H1 (cell line): ENCODE data around the gene H6PD. TPM values are rescaled to one million over a fixed set of nuclear protein-coding genes. Genes with fewer than 3 reads are reported as not detected.
A peak's percentile ranks its signal among the peaks of the same experiment; 100 is the strongest.

Experiments
- CTCF ChIA-PET: fragments of 300-600 bp; sonication (Branson Sonifier 250); formaldehyde crosslinking; loops from one replicate; lab custom pipeline; 2021; ENCODE audit not compliant: partially characterized antibody; lab: Charles Lee
- POLR2A ChIA-PET: fragments of 300-600 bp; sonication (Branson Sonifier 250); formaldehyde crosslinking; loops from one replicate; lab custom pipeline; 2021; ENCODE audit warnings: inconsistent platforms; ENCODE audit not compliant: partially characterized antibody; lab: Charles Lee
- DNase-seq, 2 experiments: peaks; one replicate each; pipeline versions ENCODE4 v3.0.0 to v3.0.0-alpha.2; 2010 to 2022; ENCODE audit warnings: low spot score in 2 of 2, low read depth in 1 of 2, mixed read lengths in 1 of 2
- FAIRE-seq: peaks from 2 replicates; lab custom pipeline; 2011; peaks lifted over from hg19 to GRCh38; lab: Jason Lieb, UNC
- H2AFZ ChIP-seq: 2 replicates; pipeline ENCODE4 v1.8.1; 2012; ENCODE audit warnings: low read length, inconsistent platforms
- H2AK5ac ChIP-seq: 2 replicates; pipeline ENCODE4 v1.6.1; 2013; ENCODE audit warnings: low read depth, low read length
- H2BK120ac ChIP-seq: replicated peaks from 2 replicates; pipeline ENCODE3; 2013; ENCODE audit warnings: low read depth, low read length, inconsistent platforms
- H2BK12ac ChIP-seq: 2 replicates; pipeline ENCODE4 v1.6.1; 2013; ENCODE audit warnings: low read depth, low read length
- H2BK15ac ChIP-seq: 2 replicates; pipeline ENCODE4 v1.6.1; 2013; ENCODE audit warnings: low read length
- H2BK20ac ChIP-seq: 2 replicates; pipeline ENCODE4 v1.6.1; 2013; ENCODE audit warnings: low read length
- H2BK5ac ChIP-seq: 2 replicates; pipeline ENCODE4 v1.6.1; 2013; ENCODE audit warnings: low read depth, low read length
- H3K14ac ChIP-seq: 2 replicates; pipeline ENCODE4 v1.6.1; 2013; ENCODE audit warnings: inconsistent platforms; ENCODE audit not compliant: insufficient read length
- H3K18ac ChIP-seq: 2 replicates; pipeline ENCODE4 v1.6.1; 2013; ENCODE audit warnings: low read length; ENCODE audit errors: extremely low read depth
- H3K23ac ChIP-seq: 2 replicates; pipeline ENCODE4 v1.6.1; 2013; ENCODE audit warnings: inconsistent platforms; ENCODE audit not compliant: insufficient read length
- H3K23me2 ChIP-seq: 2 replicates; pipeline ENCODE4 v1.6.1; 2013; ENCODE audit warnings: low read depth, low read length
- H3K27ac ChIP-seq: 2 replicates; pipeline ENCODE4 v1.6.1; 2011; ENCODE audit warnings: low read depth, low read length, inconsistent platforms
- H3K27me3 ChIP-seq, 4 experiments: replicated peaks in 1 of 4; 1 replicate in 1 of 4; 2 replicates in 3 of 4; pipeline versions ENCODE4 v1.6.1 to v1.8.1; 2011 to 2013; ENCODE audit warnings: low read length in 3 of 4, mild to moderate bottlenecking in 3 of 4, inconsistent platforms in 2 of 4, mixed read lengths in 2 of 4, moderate library complexity in 1 of 4; ENCODE audit not compliant: control insufficient read depth in 3 of 4, insufficient read depth in 3 of 4; ENCODE audit errors: extremely low read depth in 1 of 4
- H3K36me3 ChIP-seq, 4 experiments: 2 replicates each; pipeline versions ENCODE4 v1.6.1 to v1.8.1; 2011 to 2013; ENCODE audit warnings: mild to moderate bottlenecking in 4 of 4, low read length in 3 of 4, moderate library complexity in 2 of 4, control low read depth in 1 of 4, inconsistent platforms in 1 of 4; ENCODE audit not compliant: insufficient read depth in 4 of 4, control insufficient read depth in 2 of 4
- H3K4ac ChIP-seq: replicated peaks from 2 replicates; pipeline ENCODE3; 2013; ENCODE audit warnings: low read length, low read depth, mixed read lengths, inconsistent platforms; ENCODE audit not compliant: insufficient read length
- H3K4me1 ChIP-seq, 4 experiments: replicated peaks in 1 of 4; 1 replicate in 1 of 4; 2 replicates in 3 of 4; pipeline versions ENCODE4 v1.6.1 to v1.8.1; 2011 to 2013; ENCODE audit warnings: low read length in 3 of 4, inconsistent platforms in 2 of 4, mixed read lengths in 1 of 4; ENCODE audit not compliant: insufficient read depth in 4 of 4, control insufficient read depth in 3 of 4
- H3K4me2 ChIP-seq, 2 experiments: 2 replicates each; pipeline versions ENCODE4 v1.6.1 to v1.8.1; 2011 to 2013; ENCODE audit warnings: low read depth in 2 of 2, low read length in 2 of 2, control low read depth in 1 of 2, inconsistent platforms in 1 of 2, mild to moderate bottlenecking in 1 of 2; ENCODE audit not compliant: insufficient read depth in 1 of 2
- H3K4me3 ChIP-seq, 4 experiments: fragments of 200-600, 300-600 bp in 1 of 4; sonication (generic), shearing (Covaris generic), sonication (Bioruptor Twin) in 1 of 4; 2 replicates each; pipeline versions ENCODE4 v1.5.1 to v1.8.1; 2011 to 2016; ENCODE audit warnings: low read length in 4 of 4, low read depth in 3 of 4, control low read depth in 2 of 4, inconsistent platforms in 2 of 4, mild to moderate bottlenecking in 2 of 4, mixed read lengths in 1 of 4, moderate library complexity in 1 of 4; ENCODE audit not compliant: insufficient read depth in 2 of 4; ENCODE audit errors: extremely low read depth in 1 of 4
- H3K56ac ChIP-seq: replicated peaks from 2 replicates; pipeline ENCODE3; 2013; ENCODE audit warnings: low read depth, mild to moderate bottlenecking, mixed read lengths, low read length, inconsistent platforms; ENCODE audit not compliant: insufficient read length
- H3K79me1 ChIP-seq: 2 replicates; pipeline ENCODE4 v1.6.1; 2013; ENCODE audit warnings: low read depth, low read length, control low read depth
- H3K79me2 ChIP-seq, 2 experiments: 2 replicates each; pipeline versions ENCODE4 v1.6.1 to v1.8.1; 2012 to 2013; ENCODE audit warnings: low read length in 2 of 2, mild to moderate bottlenecking in 2 of 2, inconsistent platforms in 1 of 2; ENCODE audit not compliant: insufficient read depth in 2 of 2, control insufficient read depth in 1 of 2
- H3K9ac ChIP-seq, 4 experiments: replicated peaks in 1 of 4; 1 replicate in 1 of 4; 2 replicates in 3 of 4; pipeline versions ENCODE4 v1.6.1 to v1.8.1; 2011 to 2013; ENCODE audit warnings: low read depth in 3 of 4, low read length in 3 of 4, control low read depth in 2 of 4, mild to moderate bottlenecking in 2 of 4, moderate library complexity in 2 of 4, inconsistent platforms in 1 of 4; ENCODE audit errors: extremely low read depth in 1 of 4
- H3K9me3 ChIP-seq, 2 experiments: 2 replicates each; pipeline versions ENCODE4 v1.6.1 to v1.8.1; 2012 to 2013; ENCODE audit warnings: mild to moderate bottlenecking in 2 of 2, moderate library complexity in 2 of 2, control low read depth in 1 of 2, inconsistent platforms in 1 of 2, low read depth in 1 of 2, low read length in 1 of 2, mixed read lengths in 1 of 2; ENCODE audit not compliant: insufficient read depth in 2 of 2
- H4K20me1 ChIP-seq, 2 experiments: replicated peaks in 1 of 2; 2 replicates each; pipeline versions ENCODE3 to v1.8.1; 2011 to 2013; ENCODE audit warnings: inconsistent platforms in 2 of 2, low read length in 2 of 2, mild to moderate bottlenecking in 1 of 2; ENCODE audit not compliant: insufficient read depth in 2 of 2, control insufficient read depth in 1 of 2
- H4K5ac ChIP-seq: 2 replicates; pipeline ENCODE4 v1.6.1; 2013; ENCODE audit warnings: low read length, low read depth, mixed read lengths, inconsistent platforms; ENCODE audit not compliant: insufficient read length
- H4K8ac ChIP-seq: 2 replicates; pipeline ENCODE4 v1.8.0; 2013; ENCODE audit warnings: mild to moderate bottlenecking, moderate library complexity, low read length, inconsistent platforms; ENCODE audit not compliant: insufficient read depth; ENCODE audit errors: extremely low read depth
- H4K91ac ChIP-seq: replicated peaks from 2 replicates; pipeline ENCODE3; 2013; ENCODE audit warnings: low read length, mixed read lengths, inconsistent platforms; ENCODE audit not compliant: insufficient read length
- ATF3 ChIP-seq: IDR thresholded peaks from 2 replicates; pipeline ENCODE4 v1.6.1; 2011; ENCODE audit warnings: low read depth, mild to moderate bottlenecking, low read length; ENCODE audit not compliant: insufficient read depth
- EP300 ChIP-seq, 2 experiments: IDR thresholded peaks; 1 replicate in 1 of 2; 2 replicates in 1 of 2; pipeline ENCODE4 v1.6.1; 2011 to 2012; ENCODE audit warnings: low read depth in 2 of 2, low read length in 2 of 2, mild to moderate bottlenecking in 2 of 2, borderline replicate concordance in 1 of 2, inconsistent platforms in 1 of 2, moderate library complexity in 1 of 2
- JUND ChIP-seq: IDR thresholded peaks from 2 replicates; pipeline ENCODE4 v1.6.1; 2011; ENCODE audit warnings: mild to moderate bottlenecking, improper control_type of control experiment, low read length
- MAFK ChIP-seq: IDR thresholded peaks from 2 replicates; pipeline ENCODE4 v1.6.1; 2012; ENCODE audit warnings: low read depth, mild to moderate bottlenecking, improper control_type of control experiment, low read length
- SP1 ChIP-seq: IDR thresholded peaks from 2 replicates; pipeline ENCODE4 v1.6.1; 2011; ENCODE audit warnings: low read depth, low read length
- ZNF274 ChIP-seq: IDR thresholded peaks from 2 replicates; pipeline ENCODE4 v1.7.0; 2012; ENCODE audit warnings: low read length, borderline replicate concordance; ENCODE audit errors: extremely low read depth
- WGBS, 2 experiments: shearing (Covaris generic) in 1 of 2; methylation state at CpG; one replicate each; pipeline versions ENCODE4 v1.1.6 to v1.1.7; 2013 to 2015; ENCODE audit warnings: low lambda C conversion rate in 2 of 2, mixed read lengths in 2 of 2, inconsistent platforms in 1 of 2, low coverage in 1 of 2, missing lambda C conversion rate in 1 of 2; ENCODE audit not compliant: insufficient replicate concordance in 2 of 2, insufficient coverage in 1 of 2, insufficient read length in 1 of 2; ENCODE audit errors: extremely low coverage in 1 of 2, missing lambda C conversion rate in 1 of 2; 5-methylcytosine and 5-hydroxymethylcytosine counted together
- polyA plus RNA-seq, 7 experiments: library from polyadenylated mRNA; depleted of rRNA in 3 of 7; stranded (reverse) in 5 of 7; unstranded in 2 of 7; fragments of >200 nt in 5 of 7; fragments of 200-250 nt in 2 of 7; gene quantifications; 1 replicate in 5 of 7; 2 replicates in 1 of 7; 4 replicates in 1 of 7; pipeline versions ENCODE4 v1.2.1 to v1.2.3, GENCODE V29; 2011 to 2013; ENCODE audit warnings: missing spikeins in 2 of 7, mixed read lengths in 2 of 7
- total RNA-seq: library from RNA; stranded (reverse); fragmentation: NEBNext Ultra II Directional; extraction: Animal tissue kit (Norgen Biotek cat#: 25700); gene quantifications from 2 replicates; pipeline ENCODE4 v1.2.1, GENCODE V29; 2021

H6PD gene
- total and polyA plus RNA-seq, 2 of the 8 experiments (the other 6 are each of a cell fraction or from before 2014, with no cell fraction given), result 3.6 to 3.8 TPM

GRCh38 chr1:9260059-9260766, 25.6 kb downstream of the H6PD start:
- Histone ChIP-seq H3K27ac (peak overlapping the region; percentile 81; the same call in 1 of the 2 replicates), H3K9ac (no peak overlapping the region; a peak in 1 of 7 replicates), H3K56ac (no peak overlapping the region), H4K91ac (no peak overlapping the region), H2AK5ac (peak overlapping the region; percentile 100), H3K9me3 (peaks cover 3 to 24% of the 10 kb centered on the region in 2 experiments), H2AFZ (no peak overlapping the region), H4K5ac (no peak overlapping the region), H3K79me2 (peaks cover 3 to 6% of the 10 kb centered on the region in 2 experiments; a peak in 2 of 4 replicates), H4K8ac (no peak overlapping the region), H3K4me1 (no peaks in the 10 kb centered on the region; a peak in 2 of 7 replicates), H2BK12ac (peak overlapping the region; percentile 99), H2BK15ac (peak overlapping the region; percentile 81), H3K36me3 (peaks cover 0 to 2% (median 0%) of the 10 kb centered on the region in 4 experiments; a peak in 1 of 8 replicates), H3K23ac (no peak overlapping the region), H3K18ac (no peak overlapping the region), H4K20me1 (peaks cover 0 to 4% of the 10 kb centered on the region in 2 experiments), H3K79me1 (peaks cover 3% of the 10 kb centered on the region), H2BK5ac (peak overlapping the region; percentile 96; the same call in 1 of the 2 replicates), H2BK20ac (no peak overlapping the region), H2BK120ac (no peak overlapping the region), H3K4me2 (no peak overlapping the region), H3K27me3 (no peaks in the 10 kb centered on the region), H3K14ac (no peak overlapping the region), H3K23me2 (peaks cover 7% of the 10 kb centered on the region), H3K4ac (no peak overlapping the region), H3K4me3 (no peak overlapping the region)
- DNase-seq, result no peak
- WGBS, 2 experiments, result 89% methylated on average over 20 of the region's 20 CpGs; no CpG with 5 or more reads in 1 of the 2 experiments
- ChIA-PET POLR2A (no interaction called here), CTCF (interaction anchor here (1.1 to 13.7 kb wide), 2 partner anchors 13 to 150 kb away, joined by 3 to 118 read pairs; no protein-coding TSS in a partner anchor)
- TF ChIP-seq JUND, result no peak
- no peak for TF ChIP-seq ZNF274
- TF ChIP-seq SP1, result peak; percentile 15; the same call in 1 of the 2 replicates
- peak in 1 of 2 experiments; percentile 63; a peak in 1 of 3 replicates for TF ChIP-seq EP300 (IDR thresholded peaks at IDR 0.05; ENCODE audit: borderline replicate concordance in 1 of 2, low read depth in 2 of 2, low read length in 2 of 2)
- no peak for TF ChIP-seq MAFK
- no peak for TF ChIP-seq ATF3
- peak; percentile 93 for FAIRE-seq
